Measurements from ENCODE around the gene MAP7D1. TPM values are rescaled to one million over a fixed set of nuclear protein-coding genes. Genes with fewer than 3 reads are reported as not detected.
A peak's percentile ranks its signal among the peaks of the same experiment; 100 is the strongest.

Gene MAP7D1
- total and polyA plus RNA-seq, 2 donors (not counting 3 experiments of a cell fraction or from before 2014, with no cell fraction given), result 69.7 to 193 TPM

GRCh38 chr1:36170643-36171412, 14.9 kb downstream of the MAP7D1 start:
- intact Hi-C loops (cut with micrococcal nuclease) (no loop called here), dilution Hi-C loops (cut with MboI; ENCODE audit: extremely low pct_ligation_motif_present, low sequenced_read_pairs) (no loop called here)
- peaks cover 80% of the 10 kb centered on the region for H3K79me2 ChIP-seq (ENCODE audit: control insufficient read depth, insufficient read depth, low read length)
- H3K27ac ChIP-seq (ENCODE audit: insufficient read depth, low read depth, low read length), result no peak overlapping the region
- H3K9me1 ChIP-seq (replicated peaks; ENCODE audit: control insufficient read depth, extremely low read depth, insufficient read depth, low read length), result no peaks in the 10 kb centered on the region
- ChIA-PET CTCF (interaction anchor here (0.6 to 2.9 kb wide), 7 partner anchors 10 to 115 kb away, joined by 3 to 23 read pairs (median 9); partner anchors contain the start of gene TRAPPC3), POLR2A (interaction anchor here (0.7 to 2.1 kb wide), 3 partner anchors 10 to 22 kb away, joined by 3 to 10 read pairs (median 7); partner anchors contain the start of gene TRAPPC3)
- peaks cover 30 to 57% of the 10 kb centered on the region in 2 experiments for H3K36me3 ChIP-seq (ENCODE audit: control insufficient read depth in 2 of 2, extremely low read depth in 1 of 2, insufficient read depth in 2 of 2, low read length in 2 of 2)
- no peak for TF ChIP-seq POLR2AphosphoS5 (IDR thresholded peaks at IDR 0.05; ENCODE audit: insufficient read depth, low read depth, low read length)
- TF ChIP-seq MYC (IDR thresholded peaks at IDR 0.05; ENCODE audit: low read depth, low read length), result no peak
- TF ChIP-seq CTCF (IDR thresholded peaks at IDR 0.05; ENCODE audit: extremely low read depth in 1 of 2, insufficient read depth in 1 of 2, low read depth in 1 of 2, low read length in 2 of 2), result no peak
- no peak for TF ChIP-seq JUN (IDR thresholded peaks at IDR 0.05; ENCODE audit: borderline replicate concordance, insufficient read depth, insufficient read length, low read depth)
- peaks cover 4% of the 10 kb centered on the region for H4K20me1 ChIP-seq (replicated peaks; ENCODE audit: control insufficient read depth, extremely low read depth, insufficient read depth, low read length)
- no peaks in the 10 kb centered on the region for H3K27me3 ChIP-seq (ENCODE audit: control insufficient read depth in 2 of 2, insufficient read depth in 2 of 2, low read length in 2 of 2)
- no peak overlapping the region for H3K9ac ChIP-seq (replicated peaks; ENCODE audit: extremely low read depth, insufficient read depth, low read length)
- peaks cover 19% of the 10 kb centered on the region for H3K4me1 ChIP-seq (ENCODE audit: control insufficient read depth, extremely low read depth, insufficient read depth, low read length)
- TSS peak; percentile 13 for BruUV-seq (replicated peaks)
- no peak overlapping the region for H3K4me2 ChIP-seq (ENCODE audit: insufficient read depth, low read length)
- no peaks in the 10 kb centered on the region for H3K9me3 ChIP-seq (replicated peaks; ENCODE audit: control insufficient read depth, insufficient read depth, low read length)
- H2AFZ ChIP-seq (ENCODE audit: low read depth, low read length), result no peak overlapping the region
- no peak for FAIRE-seq
- no peak for DNase-seq (ENCODE audit: low read depth, low spot score)
- H3K4me3 ChIP-seq (replicated peaks in 1 of 3; ENCODE audit: insufficient read depth in 1 of 3, low read depth in 1 of 3, low read length in 3 of 3), result no peak overlapping the region
